ENCODE measurements around the gene KBTBD12.
"Not testable (repeated sequence)": the region's sequence is repeated elsewhere in the genome, so short reads cannot be mapped to it uniquely, and the experiment has no call there.

The KBTBD12 gene, protein sequence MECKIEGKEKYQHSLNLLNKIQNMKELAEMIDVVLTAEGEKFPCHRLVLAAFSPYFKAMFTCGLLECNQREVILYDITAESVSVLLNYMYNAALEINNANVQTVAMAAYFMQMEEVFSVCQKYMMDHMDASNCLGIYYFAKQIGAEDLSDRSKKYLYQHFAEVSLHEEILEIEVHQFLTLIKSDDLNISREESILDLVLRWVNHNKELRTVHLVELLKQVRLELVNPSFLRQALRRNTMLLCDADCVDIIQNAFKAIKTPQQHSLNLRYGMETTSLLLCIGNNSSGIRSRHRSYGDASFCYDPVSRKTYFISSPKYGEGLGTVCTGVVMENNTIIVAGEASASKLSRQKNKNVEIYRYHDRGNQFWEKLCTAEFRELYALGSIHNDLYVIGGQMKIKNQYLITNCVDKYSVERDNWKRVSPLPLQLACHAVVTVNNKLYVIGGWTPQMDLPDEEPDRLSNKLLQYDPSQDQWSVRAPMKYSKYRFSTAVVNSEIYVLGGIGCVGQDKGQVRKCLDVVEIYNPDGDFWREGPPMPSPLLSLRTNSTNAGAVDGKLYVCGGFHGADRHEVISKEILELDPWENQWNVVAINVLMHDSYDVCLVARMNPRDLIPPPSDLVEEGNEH

DNA sequence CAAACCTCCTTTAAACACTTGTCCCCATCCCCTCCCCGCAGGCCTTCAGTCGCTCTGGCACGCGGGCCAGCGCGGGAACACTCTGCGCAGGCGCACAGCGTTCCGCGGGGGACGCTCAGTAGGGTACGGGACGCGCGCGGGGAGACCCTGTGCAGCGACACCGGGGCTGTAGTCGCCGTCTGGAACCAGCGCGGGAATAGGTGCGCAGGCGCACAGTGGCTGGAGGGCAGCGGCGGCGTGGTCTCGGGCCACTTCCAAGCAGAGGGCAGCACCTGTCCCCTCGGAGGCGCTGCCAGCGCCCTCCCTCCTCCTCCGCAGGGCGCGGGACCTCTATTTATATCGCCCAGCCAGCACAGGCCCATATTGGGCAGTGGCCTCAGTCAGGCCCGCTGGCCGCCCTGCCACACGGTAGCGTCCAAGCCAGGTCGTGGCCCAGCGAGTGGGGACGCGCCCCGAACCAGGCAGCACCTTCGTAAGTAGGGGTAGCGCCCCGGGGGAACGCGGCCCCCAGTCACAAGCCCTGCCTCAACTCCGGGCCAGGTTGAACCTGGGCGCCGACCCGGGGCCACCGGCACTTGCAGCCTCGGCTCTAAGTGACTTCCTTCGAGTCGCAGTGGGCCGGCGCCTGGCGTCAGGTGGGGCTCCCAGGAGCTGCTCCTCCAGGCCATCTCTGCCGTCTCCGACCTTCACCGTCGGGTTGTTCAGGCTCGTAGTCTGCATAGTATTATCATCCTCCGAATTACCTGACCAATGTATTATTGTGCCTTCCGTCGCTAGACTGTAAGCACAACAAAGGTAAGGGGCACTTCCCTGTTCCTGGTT is at the start of gene KBTBD12:
Gene KBTBD12, plus strand, starts transcription at position 118 of the 822 bp plus-strand sequence. CDS start 7,830 bp downstream, outside the sequence.
- DNase-seq = no peak

DNA sequence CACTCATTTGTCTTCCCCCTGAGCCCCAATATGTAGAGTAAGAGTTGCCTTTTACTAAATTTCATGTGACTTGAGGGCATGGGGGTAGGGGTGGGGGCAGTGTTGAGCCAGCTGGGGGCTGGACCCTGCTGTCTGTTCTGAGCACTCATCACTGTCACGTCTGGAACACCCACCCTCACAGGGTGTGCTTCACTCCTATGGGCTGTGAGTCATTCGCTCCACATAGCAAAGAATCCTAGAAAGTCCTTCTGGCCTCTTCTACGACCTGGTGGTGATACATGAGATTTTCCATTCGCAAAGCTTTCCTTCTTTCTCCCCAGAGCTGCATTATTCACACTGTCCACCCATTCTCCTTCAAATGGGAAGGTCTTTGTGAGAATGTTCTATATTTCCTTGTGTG is 49.1 kb upstream of the KBTBD12 start:
- DNase-seq = no peak

DNA sequence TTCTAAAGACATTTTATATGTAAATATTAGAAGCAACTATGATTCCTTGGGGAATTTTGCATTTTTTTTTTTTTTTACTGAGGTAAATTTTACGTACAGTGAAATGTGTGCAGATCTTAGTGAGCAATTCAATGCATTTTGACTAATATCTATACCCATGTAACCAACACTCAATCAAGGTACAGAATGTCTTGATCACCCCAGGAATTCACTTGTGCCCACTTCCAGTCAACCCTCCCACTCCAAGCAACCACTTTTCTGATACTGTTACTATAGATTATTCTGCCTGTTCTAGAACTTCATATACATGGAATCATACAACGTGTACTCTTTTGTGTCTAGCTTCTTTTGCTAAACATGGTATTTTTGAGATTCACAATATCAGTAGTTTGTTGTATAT is 47.6 kb upstream of the KBTBD12 start:
- no peak for DNase-seq

DNA sequence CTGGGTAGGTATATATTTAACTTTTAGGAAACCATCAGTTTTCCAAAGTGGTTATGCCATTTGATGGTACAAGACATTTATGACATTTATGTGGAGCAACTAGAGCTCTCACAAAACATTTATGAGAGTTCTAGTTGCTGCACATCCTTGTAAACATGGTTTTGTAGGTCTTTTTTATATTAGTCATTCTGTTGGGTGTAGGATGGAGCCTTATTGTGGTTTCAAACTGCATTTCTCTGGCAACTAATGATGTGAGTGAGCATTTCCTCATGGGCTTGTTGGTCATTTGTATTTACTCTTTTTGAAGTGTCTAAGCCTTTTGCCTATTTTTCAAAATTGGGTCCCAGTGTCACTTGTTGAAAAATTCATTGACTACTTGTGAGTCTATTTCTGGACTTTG is 47.0 kb upstream of the KBTBD12 start:
- no peak for DNase-seq

DNA sequence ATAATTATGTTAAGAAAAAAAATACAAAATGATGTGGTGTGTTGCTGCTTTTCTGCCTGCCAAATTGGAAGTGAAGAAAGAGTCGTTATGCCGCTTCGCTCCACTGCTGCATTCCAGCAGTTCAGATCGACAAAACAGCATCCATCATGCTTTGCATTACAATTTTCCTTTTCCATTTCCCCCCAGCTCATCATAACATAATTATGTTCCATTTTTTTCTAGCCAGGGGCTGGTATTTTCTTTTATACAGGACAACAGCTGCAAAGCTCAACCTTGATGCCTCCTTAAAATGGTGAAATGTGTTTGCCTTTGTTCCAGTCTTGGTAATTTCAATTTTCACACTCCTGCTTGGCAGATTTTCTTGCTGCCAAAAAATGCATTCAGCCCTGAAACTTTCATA is 44.9 kb upstream of the KBTBD12 start:
- no peak for DNase-seq

DNA sequence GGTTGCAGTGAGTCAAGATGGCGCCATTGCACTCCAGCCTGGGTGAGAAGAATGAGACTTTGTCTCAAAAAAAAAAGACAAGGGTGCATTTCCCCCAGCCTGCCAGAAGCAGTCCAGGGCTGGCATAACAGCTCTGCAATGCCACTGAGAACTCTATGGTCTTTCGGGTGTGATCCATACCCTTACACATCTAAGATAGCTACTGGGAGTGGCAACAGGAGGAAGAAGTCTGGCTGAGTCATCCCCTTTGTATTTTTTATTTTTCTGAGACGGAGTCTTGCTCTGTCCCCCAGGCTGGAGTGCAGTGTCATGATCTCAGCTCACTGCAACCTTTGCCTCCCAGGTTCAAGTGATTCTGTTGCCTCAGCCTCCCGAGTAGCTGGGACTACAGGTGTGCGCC is 40.9 kb upstream of the KBTBD12 start:
- not testable (repeated sequence) for DNase-seq

DNA sequence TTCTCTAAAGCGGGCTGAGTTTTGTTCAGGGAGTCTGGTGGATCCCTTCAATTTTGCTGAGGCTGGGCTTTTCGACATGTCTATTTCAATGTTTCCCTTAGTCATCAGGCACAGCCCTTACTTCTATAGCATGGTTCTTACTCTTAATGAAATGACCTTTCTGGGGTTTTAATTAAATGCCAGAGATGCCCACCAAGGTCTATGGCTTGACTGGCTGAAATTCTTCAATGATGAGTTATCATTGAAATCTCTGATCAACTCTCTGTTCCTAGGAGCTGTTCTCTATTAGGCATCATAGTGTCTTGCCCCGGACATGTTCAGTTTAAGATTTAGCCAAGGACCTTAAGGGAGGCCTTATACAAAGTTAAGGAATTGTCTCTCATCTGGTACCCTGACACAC is 33.4 kb upstream of the KBTBD12 start:
- DNase-seq = no peak

DNA sequence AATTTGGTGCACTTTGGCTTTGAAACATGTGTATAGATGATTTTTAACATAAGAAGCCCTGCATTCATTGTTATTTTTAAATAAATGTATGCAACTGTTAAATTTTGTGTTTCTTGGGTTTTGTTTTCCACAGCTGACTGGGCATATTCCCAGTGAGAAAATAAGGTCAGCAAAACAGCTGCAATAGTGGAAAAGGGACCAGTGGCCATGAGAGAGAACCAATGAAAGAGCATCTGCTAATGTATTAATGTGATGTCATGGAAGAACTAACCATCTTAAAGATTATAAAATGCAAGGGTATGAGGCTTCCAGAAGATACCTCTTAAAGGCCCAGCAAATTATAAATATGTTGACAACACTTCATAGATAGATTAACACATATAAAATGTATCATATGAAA is 31.0 kb upstream of the KBTBD12 start:
- DNase-seq = no peak

DNA sequence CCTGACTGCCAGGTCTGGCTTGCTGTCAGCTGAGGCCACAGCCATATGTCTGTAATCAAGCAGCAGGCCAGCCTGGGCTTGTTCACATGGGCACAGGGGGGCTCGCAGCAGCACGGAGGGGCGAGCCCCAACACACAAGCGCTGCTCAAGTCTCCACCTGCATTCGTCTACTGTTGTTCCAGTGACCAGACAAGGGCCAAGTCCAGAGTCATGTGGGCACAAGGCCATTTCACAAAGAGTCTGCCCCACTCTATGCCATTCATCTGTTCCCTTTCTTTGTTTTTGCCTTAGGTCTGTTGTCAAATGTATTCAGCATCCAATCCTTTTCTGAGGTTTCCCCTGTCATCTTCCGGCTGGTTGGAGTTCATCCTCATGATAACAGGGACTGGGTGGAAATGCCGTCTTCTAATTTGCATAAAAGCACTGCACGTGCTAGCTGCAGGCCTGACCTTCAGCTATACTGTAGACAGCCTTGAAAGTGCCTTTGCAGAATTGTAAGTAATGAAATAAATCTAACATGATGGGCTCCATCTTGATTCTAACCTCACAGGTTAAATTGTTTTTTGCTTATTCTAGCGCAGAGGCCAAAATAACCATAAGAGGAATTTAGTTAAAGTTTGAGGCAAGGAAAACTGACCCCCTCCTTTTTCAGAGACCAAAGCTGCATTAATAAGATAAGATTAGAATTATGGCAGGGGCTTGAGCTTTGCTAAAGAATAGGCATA is 28.6 kb upstream of the KBTBD12 start:
- no peak for DNase-seq

DNA sequence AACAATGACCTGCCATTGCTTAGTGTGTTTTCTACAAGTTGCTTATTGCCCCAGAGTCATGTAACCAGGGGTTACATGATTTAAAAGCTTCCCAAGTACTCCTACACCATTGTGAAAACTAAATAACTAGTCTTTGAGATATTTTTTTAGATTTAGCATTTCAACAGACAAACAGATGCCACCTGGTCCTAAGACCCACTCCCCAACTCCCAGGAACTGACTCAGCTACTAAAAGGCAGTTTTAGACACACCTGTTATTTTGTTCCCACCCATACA is 28.1 kb upstream of the KBTBD12 start:
- DNase-seq = peak in 1 of 2 donors; percentile 51

DNA sequence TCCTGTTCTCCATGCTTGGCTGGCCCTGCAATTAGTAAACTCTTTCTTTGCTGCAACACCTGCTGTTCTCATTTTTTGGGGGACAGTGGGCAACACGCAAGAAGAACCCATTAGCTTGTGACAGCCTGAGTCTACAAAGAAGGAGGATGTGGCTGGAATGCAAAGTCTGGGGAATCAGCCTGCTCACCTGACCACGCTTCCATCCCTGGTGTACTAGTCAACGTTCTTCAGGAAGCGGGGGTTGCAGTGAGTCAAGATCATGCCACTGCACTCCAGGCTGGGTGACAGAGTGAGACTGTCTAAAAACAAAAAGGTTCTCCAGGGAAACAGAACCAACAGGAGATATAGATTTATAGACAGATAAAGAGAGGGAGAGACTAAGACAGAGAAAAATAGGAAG is 27.7 kb upstream of the KBTBD12 start:
- DNase-seq = peak in 1 of 2 donors; percentile 75

DNA sequence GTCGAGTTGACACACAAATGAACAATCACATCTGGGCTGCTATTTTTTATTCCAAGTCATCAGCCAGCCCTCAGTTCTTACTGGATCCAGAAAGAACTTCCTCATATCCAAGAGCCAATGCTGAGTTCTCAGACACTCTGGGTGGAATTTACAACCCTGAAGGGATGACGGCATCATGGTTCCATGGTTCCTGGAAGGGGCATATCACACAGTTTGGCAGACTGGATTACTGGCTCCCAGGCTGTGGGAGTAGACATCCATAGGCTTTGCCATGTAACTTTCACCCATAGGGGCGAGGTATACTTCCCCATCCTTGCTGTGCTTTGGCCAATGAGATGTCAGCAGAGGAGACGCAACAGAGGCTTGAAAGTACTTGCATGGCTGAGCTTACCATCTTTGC is 26.9 kb upstream of the KBTBD12 start:
- no peak for DNase-seq

DNA sequence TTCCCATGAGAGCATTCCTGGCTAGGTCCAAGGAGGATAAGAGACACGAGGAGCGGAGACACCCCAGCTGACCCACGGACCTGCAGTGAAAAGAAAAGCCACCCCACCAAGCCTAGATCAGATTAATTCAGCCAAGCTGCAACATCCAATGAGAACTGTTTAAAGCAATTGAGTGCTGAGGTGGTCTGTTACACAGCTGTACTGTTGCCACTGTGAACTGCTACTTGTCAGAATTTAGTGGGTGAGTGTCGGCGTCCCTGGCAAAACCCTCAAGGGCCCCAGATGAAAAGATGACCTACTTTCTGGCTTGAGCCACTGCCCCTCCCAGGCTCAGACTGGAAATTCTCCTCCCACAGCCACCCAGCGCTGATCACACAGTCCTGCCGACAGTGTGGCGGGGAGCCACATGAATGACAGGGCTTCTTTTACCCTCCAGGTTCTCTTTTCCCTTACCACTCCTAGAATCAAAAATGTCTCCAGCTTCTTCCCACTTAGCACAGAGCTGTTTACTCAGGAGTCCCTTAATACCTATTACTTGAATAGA is 26.4 kb upstream of the KBTBD12 start:
- DNase-seq = peak; percentile 29 to 65

DNA sequence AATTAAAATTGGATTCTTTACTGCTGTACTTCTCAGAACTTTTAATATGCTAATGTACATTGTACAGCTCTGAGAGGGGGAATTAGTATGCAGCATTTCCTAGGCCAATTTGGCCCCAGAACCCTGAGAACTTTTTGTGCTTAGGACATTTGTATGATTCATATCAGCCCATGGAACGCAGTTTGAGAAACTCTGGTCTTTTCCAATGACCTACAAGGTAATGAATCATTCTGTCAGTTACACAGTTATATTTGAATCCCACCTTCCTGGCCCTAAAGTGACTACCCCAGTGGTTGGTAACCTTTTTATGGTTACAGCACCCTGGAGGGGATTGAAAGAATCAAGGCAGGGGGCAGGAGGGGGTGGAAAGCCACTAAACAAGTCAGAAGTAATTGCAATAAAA is 25.6 kb upstream of the KBTBD12 start:
- DNase-seq = peak; percentile 37 to 66

DNA sequence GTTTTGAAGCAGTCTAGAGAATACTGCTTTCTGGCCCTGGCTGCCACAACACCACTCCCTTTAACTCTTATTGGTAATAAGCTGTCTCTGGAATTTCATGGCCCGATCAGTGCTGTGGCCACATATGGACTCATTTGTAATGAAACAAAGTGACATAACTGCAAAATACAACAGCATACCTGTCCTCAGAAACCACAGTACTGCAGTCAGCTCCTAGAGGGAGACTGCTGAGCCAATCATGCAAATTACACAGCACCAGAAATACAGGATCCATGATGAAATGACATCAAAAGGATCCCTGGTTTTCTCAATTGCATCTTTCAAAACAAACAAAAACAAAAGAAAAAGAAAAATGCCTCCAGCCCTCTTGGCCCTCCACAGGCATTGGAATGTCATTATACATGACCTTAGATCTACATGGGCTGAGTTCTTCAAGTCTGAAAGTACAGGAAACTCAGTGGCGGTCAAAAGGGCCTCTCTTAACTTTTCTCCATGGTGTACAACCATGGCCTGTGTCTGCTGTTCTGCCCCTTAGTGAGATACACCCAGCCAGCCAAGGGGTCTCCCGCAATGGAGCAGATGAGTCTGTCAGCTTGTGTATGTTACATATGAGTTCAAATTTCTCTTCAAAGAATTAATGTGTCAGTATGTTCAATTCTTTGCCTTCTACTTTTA is 24.9 kb upstream of the KBTBD12 start:
- no peak for DNase-seq

DNA sequence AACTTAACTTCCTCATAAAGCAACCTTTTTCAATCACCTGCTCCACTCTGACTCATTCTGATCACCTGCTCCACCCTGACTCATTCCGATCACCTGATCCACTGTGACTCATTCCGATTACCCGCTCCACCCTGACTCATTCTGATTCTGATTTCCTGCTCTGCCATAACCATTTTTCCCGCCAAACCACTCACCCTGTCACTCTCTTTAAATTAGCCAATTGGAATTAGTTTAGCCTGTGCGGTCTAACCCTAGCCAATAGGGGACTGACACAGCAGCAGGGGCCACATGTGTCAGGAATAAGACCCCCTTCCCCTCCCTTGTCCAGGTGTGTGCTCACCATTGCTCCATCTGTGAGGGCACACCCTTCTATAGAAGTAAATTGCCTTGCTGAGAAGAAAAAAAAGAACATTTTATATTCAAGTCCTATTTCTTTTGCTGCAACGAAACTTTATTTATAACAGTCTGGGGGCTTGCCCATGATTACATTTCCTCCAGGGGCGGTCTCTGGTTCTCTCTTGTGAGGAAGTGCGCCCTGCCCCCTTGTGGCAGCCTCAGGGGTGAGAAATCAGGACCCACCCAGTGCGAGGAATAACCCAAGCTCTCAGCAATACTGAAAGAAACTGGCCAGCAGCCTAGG is 24.3 kb upstream of the KBTBD12 start:
- not testable (repeated sequence) for DNase-seq

DNA sequence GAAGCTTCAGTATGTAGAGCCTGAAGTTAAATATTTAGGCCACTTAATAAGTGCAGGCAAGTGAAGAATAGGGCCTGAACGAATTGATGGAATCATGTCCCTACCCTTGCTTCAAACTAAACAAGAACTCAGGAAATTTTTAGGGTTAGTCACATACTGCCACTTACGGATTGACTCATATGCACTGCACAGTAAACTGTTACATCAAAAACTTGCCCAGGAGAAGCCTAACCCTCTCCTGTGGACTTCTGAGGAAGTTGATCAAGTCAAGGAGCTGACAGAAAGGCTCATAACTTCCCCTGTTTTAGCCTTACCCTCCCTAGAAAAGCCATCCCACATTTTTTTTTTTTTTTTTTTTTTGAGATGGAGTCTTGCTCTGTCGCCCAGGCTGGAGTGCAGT is 20.6 kb upstream of the KBTBD12 start:
- peak; percentile 54 to 79 for DNase-seq

DNA sequence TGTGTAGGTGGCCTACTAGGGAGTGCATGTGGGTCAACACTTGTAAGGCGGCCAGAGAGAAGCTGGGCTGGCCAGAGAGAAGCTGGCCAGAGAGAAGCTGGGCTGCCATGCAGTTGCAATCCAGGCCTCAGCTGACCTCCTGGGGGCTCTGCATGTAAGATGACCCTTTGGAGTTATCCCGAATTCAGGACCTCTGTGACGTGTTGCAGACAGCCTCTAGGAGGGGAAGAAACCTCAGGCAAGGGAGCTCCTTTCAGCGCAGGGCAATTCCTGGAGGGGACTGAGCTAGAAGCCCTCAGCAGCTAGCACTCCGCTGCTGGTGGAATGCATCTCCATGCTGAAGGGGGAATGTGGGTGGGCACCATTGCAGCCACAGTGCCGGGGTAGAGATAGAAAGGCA is 15.8 kb upstream of the KBTBD12 start:
- DNase-seq = no peak

DNA sequence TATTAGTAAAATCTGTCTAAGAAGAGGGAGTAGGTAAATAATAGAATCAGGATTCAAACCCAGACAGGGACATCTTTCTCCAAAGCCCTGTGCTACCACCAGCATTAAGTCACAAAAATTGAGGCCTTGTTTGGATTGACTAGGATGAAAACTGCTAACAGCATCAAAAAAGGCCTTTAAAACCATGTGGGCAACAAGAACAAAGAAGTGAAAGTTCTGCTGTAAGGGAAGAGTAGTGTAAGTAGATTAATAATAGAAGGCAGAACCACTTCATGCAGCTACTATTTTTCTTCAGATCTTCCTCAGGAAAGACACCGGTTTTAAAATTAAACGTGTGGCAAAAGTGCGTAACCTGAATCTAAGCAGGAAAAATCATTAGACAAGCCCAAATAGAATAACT is 15.3 kb upstream of the KBTBD12 start:
- no peak for DNase-seq

DNA sequence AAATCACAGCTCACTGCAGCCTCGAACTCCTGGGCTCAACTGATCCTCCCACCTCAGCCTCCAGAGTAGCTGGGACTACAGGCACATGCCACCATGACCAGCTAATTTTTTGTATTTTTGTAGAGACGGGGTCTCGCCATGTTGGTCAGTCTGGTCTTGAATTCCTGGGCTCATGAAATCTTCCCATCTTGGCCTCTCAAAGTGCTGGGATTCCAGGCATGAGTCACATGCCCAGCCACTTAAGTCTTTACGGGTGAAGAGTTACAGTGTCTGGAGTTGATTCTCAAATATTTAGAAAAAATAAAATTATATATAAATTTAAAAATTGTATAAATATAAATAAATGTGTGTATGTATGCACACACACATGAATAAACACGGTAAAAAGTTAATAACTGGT is 14.5 kb upstream of the KBTBD12 start:
- DNase-seq = no peak

DNA sequence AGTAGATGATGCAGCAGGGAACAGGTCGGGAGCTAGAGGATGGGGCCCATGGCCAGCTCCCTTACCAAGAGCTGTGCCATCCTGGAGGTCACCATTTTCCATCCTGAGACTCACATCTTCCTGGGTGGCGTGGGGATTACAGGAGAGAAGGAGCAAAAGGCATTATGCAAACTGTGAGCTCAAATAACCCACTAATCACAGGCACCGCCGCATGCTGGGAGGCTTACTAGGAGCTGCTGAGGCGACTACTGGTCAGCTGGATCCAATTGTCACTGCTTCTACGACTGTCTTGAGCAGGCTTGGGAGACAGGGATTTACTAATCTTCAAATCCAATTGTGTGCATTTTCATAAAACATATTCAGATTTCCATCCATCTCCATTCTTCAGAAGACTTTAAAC is 12.5 kb upstream of the KBTBD12 start:
- no peak for DNase-seq

Data from inflammatory macrophage treated with lipopolysaccharide for 1 hour (primary cell).